SK-N-SH (cell line): ENCODE measurements around the gene TRAK1.

Source experiments
- CHD2 ChIP-seq: fragments of 150-350 bp; IDR thresholded peaks from 2 replicates; pipeline ENCODE4 v1.6.1; 2018; ENCODE audit warnings: low read length; ENCODE audit not compliant: partially characterized antibody
- FOXJ3 ChIP-seq: sonication (generic); formaldehyde crosslinking; IDR thresholded peaks from 2 replicates; pipeline ENCODE4 v1.5.1; 2020; ENCODE audit warnings: mild to moderate bottlenecking, missing genetic modification reagents
- POLR2AphosphoS5 ChIP-seq: IDR thresholded peaks from 2 replicates; pipeline ENCODE4 v1.6.1; 2012; ENCODE audit warnings: low read depth, low read length
- RAD21 ChIP-seq: IDR thresholded peaks from 2 replicates; pipeline ENCODE4 v1.6.1; 2012; ENCODE audit warnings: mild to moderate bottlenecking, low read length
- RFX5 ChIP-seq: IDR thresholded peaks from 2 replicates; pipeline ENCODE4 v1.6.1; 2012; ENCODE audit warnings: mild to moderate bottlenecking, improper control_type of control experiment, low read length
- TF ChIP-seq, protein P1 (sequence below): fragments of 200-600 bp; sonication (generic); IDR thresholded peaks from 2 replicates; pipeline ENCODE4 v1.6.1; 2017; ENCODE audit warnings: antibody characterized with exemption, mild to moderate bottlenecking, moderate library complexity
- TF ChIP-seq, protein P2 (sequence below): IDR thresholded peaks from 2 replicates; pipeline ENCODE4 v1.6.1; 2012; ENCODE audit warnings: mild to moderate bottlenecking, low read depth, low read length, moderate library complexity

DNA sequence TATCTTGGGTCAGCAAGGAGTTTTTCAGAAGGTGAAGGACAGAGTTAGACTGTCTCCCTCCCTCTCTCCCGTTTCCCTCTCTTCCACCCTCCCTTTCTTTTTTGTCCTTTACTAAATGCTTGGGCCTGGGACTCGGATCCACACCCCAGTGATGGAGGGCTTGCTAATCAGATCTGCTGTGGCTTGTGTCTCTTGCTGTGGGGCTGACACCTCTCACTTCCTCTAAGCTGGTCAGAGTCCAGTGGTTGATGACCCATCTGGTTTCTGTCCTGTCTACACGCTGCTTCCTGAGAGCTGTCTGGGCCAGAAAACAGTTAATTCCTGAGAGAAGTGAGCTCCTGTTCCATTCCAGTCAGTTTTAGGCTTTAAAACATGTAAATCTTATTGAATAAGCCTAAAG is 849 bp downstream of the TRAK1 start:
- TF ChIP-seq, protein P1, sequence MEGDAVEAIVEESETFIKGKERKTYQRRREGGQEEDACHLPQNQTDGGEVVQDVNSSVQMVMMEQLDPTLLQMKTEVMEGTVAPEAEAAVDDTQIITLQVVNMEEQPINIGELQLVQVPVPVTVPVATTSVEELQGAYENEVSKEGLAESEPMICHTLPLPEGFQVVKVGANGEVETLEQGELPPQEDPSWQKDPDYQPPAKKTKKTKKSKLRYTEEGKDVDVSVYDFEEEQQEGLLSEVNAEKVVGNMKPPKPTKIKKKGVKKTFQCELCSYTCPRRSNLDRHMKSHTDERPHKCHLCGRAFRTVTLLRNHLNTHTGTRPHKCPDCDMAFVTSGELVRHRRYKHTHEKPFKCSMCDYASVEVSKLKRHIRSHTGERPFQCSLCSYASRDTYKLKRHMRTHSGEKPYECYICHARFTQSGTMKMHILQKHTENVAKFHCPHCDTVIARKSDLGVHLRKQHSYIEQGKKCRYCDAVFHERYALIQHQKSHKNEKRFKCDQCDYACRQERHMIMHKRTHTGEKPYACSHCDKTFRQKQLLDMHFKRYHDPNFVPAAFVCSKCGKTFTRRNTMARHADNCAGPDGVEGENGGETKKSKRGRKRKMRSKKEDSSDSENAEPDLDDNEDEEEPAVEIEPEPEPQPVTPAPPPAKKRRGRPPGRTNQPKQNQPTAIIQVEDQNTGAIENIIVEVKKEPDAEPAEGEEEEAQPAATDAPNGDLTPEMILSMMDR: no peak
- TF ChIP-seq CHD2 (no peak), FOXJ3 (CRISPR knock-in tag) (no peak), POLR2AphosphoS5 (no peak), RAD21 (no peak), RFX5 (no peak)
- TF ChIP-seq, protein P2, sequence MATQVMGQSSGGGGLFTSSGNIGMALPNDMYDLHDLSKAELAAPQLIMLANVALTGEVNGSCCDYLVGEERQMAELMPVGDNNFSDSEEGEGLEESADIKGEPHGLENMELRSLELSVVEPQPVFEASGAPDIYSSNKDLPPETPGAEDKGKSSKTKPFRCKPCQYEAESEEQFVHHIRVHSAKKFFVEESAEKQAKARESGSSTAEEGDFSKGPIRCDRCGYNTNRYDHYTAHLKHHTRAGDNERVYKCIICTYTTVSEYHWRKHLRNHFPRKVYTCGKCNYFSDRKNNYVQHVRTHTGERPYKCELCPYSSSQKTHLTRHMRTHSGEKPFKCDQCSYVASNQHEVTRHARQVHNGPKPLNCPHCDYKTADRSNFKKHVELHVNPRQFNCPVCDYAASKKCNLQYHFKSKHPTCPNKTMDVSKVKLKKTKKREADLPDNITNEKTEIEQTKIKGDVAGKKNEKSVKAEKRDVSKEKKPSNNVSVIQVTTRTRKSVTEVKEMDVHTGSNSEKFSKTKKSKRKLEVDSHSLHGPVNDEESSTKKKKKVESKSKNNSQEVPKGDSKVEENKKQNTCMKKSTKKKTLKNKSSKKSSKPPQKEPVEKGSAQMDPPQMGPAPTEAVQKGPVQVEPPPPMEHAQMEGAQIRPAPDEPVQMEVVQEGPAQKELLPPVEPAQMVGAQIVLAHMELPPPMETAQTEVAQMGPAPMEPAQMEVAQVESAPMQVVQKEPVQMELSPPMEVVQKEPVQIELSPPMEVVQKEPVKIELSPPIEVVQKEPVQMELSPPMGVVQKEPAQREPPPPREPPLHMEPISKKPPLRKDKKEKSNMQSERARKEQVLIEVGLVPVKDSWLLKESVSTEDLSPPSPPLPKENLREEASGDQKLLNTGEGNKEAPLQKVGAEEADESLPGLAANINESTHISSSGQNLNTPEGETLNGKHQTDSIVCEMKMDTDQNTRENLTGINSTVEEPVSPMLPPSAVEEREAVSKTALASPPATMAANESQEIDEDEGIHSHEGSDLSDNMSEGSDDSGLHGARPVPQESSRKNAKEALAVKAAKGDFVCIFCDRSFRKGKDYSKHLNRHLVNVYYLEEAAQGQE: no peak
